SH-SY5Y (cell line): ENCODE results near the gene FAM177A1.

Source experiments
- GATA2 ChIP-seq: IDR thresholded peaks from 2 replicates; pipeline ENCODE4 v1.6.1; 2011; ENCODE audit warnings: mild to moderate bottlenecking, low read depth, low read length
- GATA3 ChIP-seq: IDR thresholded peaks from 2 replicates; pipeline ENCODE4 v1.6.1; 2011; ENCODE audit warnings: low read depth, mild to moderate bottlenecking, low read length, moderate library complexity

- no peak for TF ChIP-seq GATA3
- no peak for TF ChIP-seq GATA2
These were observed 3.4 kb upstream of the FAM177A1 start for GRCh38 chr14:35042632-35043031.
